Type B pancreatic cell (in vitro differentiated cells): ENCODE data around the gene RNF112. TPM values are rescaled to one million over a fixed set of nuclear protein-coding genes. Genes with fewer than 3 reads are reported as not detected.

ENCODE experiments used
- DNase-seq: peaks from one replicate; pipeline ENCODE4 v3.0.0; 2021; ENCODE audit warnings: mixed read lengths; ENCODE audit not compliant: unreplicated experiment; ENCODE audit errors: extremely low spot score
- H3K27ac Mint-ChIP-seq: 2 replicates; pipeline ENCODE4 v1.8.0; 2021; ENCODE audit warnings: mild to moderate bottlenecking, mixed read lengths
- H3K27me3 Mint-ChIP-seq: 2 replicates; pipeline ENCODE4 v1.8.0; 2021; ENCODE audit warnings: mixed read lengths
- H3K36me3 Mint-ChIP-seq: 2 replicates; pipeline ENCODE4 v1.8.0; 2021; ENCODE audit warnings: mixed read lengths
- H3K4me1 Mint-ChIP-seq: one replicate; pipeline ENCODE4 v1.8.0; 2021; ENCODE audit warnings: mixed read lengths; ENCODE audit not compliant: unreplicated experiment
- H3K4me3 Mint-ChIP-seq: 2 replicates; pipeline ENCODE4 v1.8.0; 2021; ENCODE audit warnings: mild to moderate bottlenecking, mixed read lengths
- H3K9me3 Mint-ChIP-seq: 2 replicates; pipeline ENCODE4 v1.8.0; 2021; ENCODE audit warnings: mixed read lengths
- CTCF ChIP-seq: fragments of 200-600 bp; sonication (generic); conservative IDR thresholded peaks from 2 replicates; pipeline ENCODE4 v1.5.0; 2021; ENCODE audit warnings: antibody characterized with exemption, mild to moderate bottlenecking
- total RNA-seq: library from RNA; stranded (reverse); gene quantifications from 2 replicates; pipeline ENCODE4 v1.2.1, GENCODE V29; 2021; ENCODE audit warnings: low replicate concordance

Gene RNF112
- total RNA-seq, 1 donor from 2014 or later = 0.60 TPM

- no peak for DNase-seq
- H3K36me3 Mint-ChIP-seq = no peaks in the 10 kb centered on the region
- no peak for TF ChIP-seq CTCF
- no peak overlapping the region for H3K27ac Mint-ChIP-seq
- H3K4me1 Mint-ChIP-seq = peaks cover 7% of the 10 kb centered on the region
- H3K4me3 Mint-ChIP-seq = no peak overlapping the region
- no peaks in the 10 kb centered on the region for H3K9me3 Mint-ChIP-seq
- H3K27me3 Mint-ChIP-seq = peaks cover 10% of the 10 kb centered on the region
Observed at GRCh38 chr17:19414396-19415280, 3.6 kb downstream of the RNF112 start.

GRCh38 chr17:19415311-19415710, 4.3 kb downstream of the RNF112 start:
- no peaks in the 10 kb centered on the region for H3K9me3 Mint-ChIP-seq
- no peak for TF ChIP-seq CTCF

GRCh38 chr17:19415806-19416775, 5.1 kb downstream of the RNF112 start:
- peaks cover 4% of the 10 kb centered on the region for H3K27me3 Mint-ChIP-seq
- no peak for TF ChIP-seq CTCF
- H3K4me1 Mint-ChIP-seq = no peaks in the 10 kb centered on the region
- no peak for DNase-seq
- no peaks in the 10 kb centered on the region for H3K9me3 Mint-ChIP-seq
- no peak overlapping the region for H3K4me3 Mint-ChIP-seq
- H3K27ac Mint-ChIP-seq = no peak overlapping the region
- H3K36me3 Mint-ChIP-seq = no peaks in the 10 kb centered on the region

More at GRCh38 chr17:19415311-19415710, 4.3 kb downstream of the RNF112 start:
- Mint-ChIP-seq H3K27ac (no peak overlapping the region), H3K36me3 (no peaks in the 10 kb centered on the region), H3K4me1 (peaks cover 3% of the 10 kb centered on the region), H3K4me3 (no peak overlapping the region), H3K27me3 (peaks cover 6% of the 10 kb centered on the region)
- no peak for DNase-seq

- no peak for DNase-seq
- H3K27me3 Mint-ChIP-seq = peaks cover 4% of the 10 kb centered on the region
- TF ChIP-seq CTCF = no peak
- H3K4me3 Mint-ChIP-seq = no peak overlapping the region
- no peaks in the 10 kb centered on the region for H3K4me1 Mint-ChIP-seq
- H3K27ac Mint-ChIP-seq = no peak overlapping the region
- H3K36me3 Mint-ChIP-seq = no peaks in the 10 kb centered on the region
- no peaks in the 10 kb centered on the region for H3K9me3 Mint-ChIP-seq
Observed at GRCh38 chr17:19417611-19418010, 6.6 kb downstream of the RNF112 start.

GRCh38 chr17:19418251-19418992, 7.4 kb downstream of the RNF112 start:
- DNase-seq = no peak
- Mint-ChIP-seq H3K27me3 (peaks cover 4% of the 10 kb centered on the region), H3K9me3 (no peaks in the 10 kb centered on the region), H3K4me3 (no peak overlapping the region), H3K4me1 (no peaks in the 10 kb centered on the region), H3K27ac (no peak overlapping the region), H3K36me3 (no peaks in the 10 kb centered on the region)
- no peak for TF ChIP-seq CTCF
